Measurements from ENCODE around the gene PPL.

Gene PPL

GRCh38 chr16:4979736-4980660 lies 43.0 kb upstream of the PPL start:
- no peak for FAIRE-seq

GRCh38 chr16:4979164-4979563 lies 42.2 kb upstream of the PPL start:
- TF ChIP-seq CTCF (IDR thresholded peaks at IDR 0.05; ENCODE audit: insufficient read depth, missing control alignments): no peak
- FAIRE-seq (no peak), DNase-seq (ENCODE audit: insufficient read length, low spot score) (no peak)

More at GRCh38 chr16:4979736-4980660, 43.0 kb upstream of the PPL start:
- no peak for TF ChIP-seq CTCF (IDR thresholded peaks at IDR 0.05; ENCODE audit: insufficient read depth, missing control alignments)
- no peak for DNase-seq (ENCODE audit: insufficient read length, low spot score)

- DNase-seq (ENCODE audit: insufficient read length, low spot score): no peak
- TF ChIP-seq CTCF (IDR thresholded peaks at IDR 0.05; ENCODE audit: insufficient read depth, missing control alignments): no peak
- FAIRE-seq: no peak
Measured at GRCh38 chr16:4976611-4977145, 39.7 kb upstream of the PPL start.

- FAIRE-seq: no peak
- no peak for DNase-seq (ENCODE audit: insufficient read length, low spot score)
- TF ChIP-seq CTCF (IDR thresholded peaks at IDR 0.05; ENCODE audit: insufficient read depth, missing control alignments): no peak
Measured at GRCh38 chr16:4976079-4976478, 39.1 kb upstream of the PPL start.

- FAIRE-seq: no peak
- no peak for DNase-seq (ENCODE audit: insufficient read length, low spot score)
- no peak for TF ChIP-seq CTCF (IDR thresholded peaks at IDR 0.05; ENCODE audit: insufficient read depth, missing control alignments)
Measured at GRCh38 chr16:4972938-4973587, 36.1 kb upstream of the PPL start.

GRCh38 chr16:4970010-4970409 lies 33.1 kb upstream of the PPL start:
- DNase-seq (ENCODE audit: insufficient read length, low spot score): no peak
- no peak for FAIRE-seq
- TF ChIP-seq CTCF (IDR thresholded peaks at IDR 0.05; ENCODE audit: insufficient read depth, missing control alignments): no peak

All from D721Med (cell line).